ENCODE results near the gene PPFIA1.

DNA sequence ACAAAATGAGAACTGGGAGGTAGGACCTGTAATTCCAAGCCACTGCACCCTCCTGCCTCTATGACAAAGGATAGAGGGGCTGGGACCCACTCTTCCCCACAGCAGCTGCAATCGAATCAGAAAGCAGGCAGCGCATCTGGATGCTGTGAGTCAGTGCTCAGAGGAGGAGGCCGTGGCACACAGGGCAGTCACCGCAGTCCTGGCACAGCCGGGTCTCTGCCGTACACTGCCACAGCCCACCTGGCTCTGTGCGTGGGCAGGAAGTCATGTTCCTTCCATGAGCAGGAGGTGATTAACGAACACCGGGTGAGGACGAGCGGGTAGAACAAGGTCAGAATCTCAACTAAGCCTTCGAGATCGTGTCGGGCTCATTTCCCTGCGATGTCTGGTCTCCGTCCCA is 30.2 kb upstream of the PPFIA1 start:
- TF ChIP-seq EZH2 (IDR thresholded peaks at IDR 0.05), result no peak
- no peak for TF ChIP-seq POLR2AphosphoS5 (IDR thresholded peaks at IDR 0.05; ENCODE audit: borderline replicate concordance, low read depth, low read length)

All from SK-N-MC (cell line).